Activated gamma-delta T cell treated with Interleukin-2 at 50 U/mL for 16 hours (primary cell): ENCODE data around the gene RAB27B.
"Not testable (repeated sequence)": the region's sequence is repeated elsewhere in the genome, so short reads cannot be mapped to it uniquely, and the experiment has no call there.

Experiments used
- DNase-seq: peaks from one replicate; pipeline ENCODE4 v3.0.0-alpha.2; 2020

RAB27B gene, protein sequence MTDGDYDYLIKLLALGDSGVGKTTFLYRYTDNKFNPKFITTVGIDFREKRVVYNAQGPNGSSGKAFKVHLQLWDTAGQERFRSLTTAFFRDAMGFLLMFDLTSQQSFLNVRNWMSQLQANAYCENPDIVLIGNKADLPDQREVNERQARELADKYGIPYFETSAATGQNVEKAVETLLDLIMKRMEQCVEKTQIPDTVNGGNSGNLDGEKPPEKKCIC

GRCh38 chr18:54828281-54828881, at the start of gene RAB27B:
TSS of gene RAB27B (plus strand) at chr18:54828477. CDS start at chr18:54877586, 49,109 bp downstream.
- peak; percentile 69 for DNase-seq

DNA sequence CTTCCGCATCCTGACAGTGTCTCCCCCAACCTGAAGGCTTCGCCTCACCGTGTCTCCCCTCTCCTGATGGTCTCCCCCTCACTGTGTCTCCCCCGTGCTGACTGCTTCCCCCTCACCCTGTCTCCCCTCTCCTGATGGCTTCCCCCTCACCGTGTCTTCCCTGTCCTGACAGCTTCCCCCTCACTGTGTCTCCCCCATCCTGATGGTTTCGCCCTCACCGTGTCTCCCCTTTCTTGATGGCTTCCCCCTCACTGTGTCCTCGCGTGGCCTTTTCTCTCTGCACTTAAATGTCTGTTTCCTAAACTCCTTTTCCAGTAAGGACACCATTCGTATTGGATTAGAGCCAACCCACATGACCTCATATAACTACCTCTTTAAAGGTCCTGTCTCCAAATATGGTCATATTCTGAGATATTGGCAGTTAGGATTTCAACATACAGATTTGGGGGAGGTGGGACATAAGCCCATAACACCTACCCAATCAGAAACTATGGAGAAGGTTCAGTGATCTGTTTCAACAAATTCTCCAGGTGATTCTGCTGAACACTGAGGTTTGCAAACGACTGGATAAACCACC, 47.9 kb upstream of the RAB27B start:
- DNase-seq: no peak

DNA sequence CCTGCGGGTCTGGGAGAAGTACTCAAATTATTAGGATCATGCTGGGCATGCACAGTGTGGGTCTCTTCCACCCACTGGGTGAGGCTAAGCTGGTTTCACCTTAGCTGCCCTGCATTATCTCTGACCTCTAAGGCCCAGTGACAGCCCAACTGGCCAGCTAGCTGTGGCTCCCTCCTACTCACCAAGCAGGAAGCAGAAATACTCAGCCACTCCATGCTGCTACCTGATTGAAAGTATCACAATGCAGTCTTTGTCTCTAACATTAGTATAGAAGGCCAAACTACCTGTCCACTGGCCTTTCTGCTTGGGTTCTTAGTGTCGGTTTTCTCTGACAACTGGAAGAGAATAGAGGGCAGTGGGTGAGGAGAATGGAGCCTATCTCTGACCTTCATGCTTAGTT, 47.3 kb upstream of the RAB27B start:
- no peak for DNase-seq

GRCh38 chr18:54783139-54783538, 45.1 kb upstream of the RAB27B start:
- no peak for DNase-seq

GRCh38 chr18:54786206-54786605, 42.1 kb upstream of the RAB27B start:
- DNase-seq: no peak

DNA sequence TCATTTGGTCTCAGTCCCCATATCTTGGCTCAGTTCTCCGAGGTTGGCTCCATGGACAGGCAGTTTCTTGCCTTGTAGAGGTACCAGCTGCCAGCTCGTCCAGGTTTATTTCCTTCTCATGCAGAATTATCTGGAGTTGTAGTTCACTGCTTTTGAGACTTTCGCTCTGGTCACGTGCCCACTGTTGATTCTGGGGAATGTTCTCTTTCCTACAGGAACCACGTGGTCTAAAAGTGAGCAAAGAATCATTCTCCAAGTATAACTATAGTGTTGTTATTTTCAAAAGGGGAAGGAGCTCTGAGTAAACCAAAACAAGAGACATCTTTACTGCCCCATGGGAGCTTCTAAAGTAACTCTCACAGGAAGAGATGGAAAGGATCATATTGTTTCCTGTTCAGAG, 41.2 kb upstream of the RAB27B start:
- DNase-seq: no peak

- no peak for DNase-seq
Measured at GRCh38 chr18:54787616-54788015, 40.7 kb upstream of the RAB27B start.

DNA sequence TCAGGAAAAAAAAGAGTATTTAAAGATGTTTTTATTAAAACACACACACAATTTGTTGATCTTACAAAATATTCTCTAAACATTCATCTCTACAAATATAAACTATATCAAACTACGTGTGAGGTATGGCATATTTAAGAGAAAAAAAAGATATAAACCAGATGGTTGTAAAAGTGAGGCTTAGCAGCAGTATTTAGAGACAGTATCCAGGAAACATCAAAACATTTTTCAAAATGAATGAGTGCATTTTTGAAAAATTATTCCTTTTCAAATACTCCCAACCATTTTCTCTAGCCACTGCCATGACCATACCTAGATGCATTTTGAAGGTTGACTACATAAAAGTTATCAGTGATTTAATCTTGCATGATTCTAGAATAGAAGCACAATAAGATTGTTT, 38.2 kb upstream of the RAB27B start:
- no peak for DNase-seq

DNA sequence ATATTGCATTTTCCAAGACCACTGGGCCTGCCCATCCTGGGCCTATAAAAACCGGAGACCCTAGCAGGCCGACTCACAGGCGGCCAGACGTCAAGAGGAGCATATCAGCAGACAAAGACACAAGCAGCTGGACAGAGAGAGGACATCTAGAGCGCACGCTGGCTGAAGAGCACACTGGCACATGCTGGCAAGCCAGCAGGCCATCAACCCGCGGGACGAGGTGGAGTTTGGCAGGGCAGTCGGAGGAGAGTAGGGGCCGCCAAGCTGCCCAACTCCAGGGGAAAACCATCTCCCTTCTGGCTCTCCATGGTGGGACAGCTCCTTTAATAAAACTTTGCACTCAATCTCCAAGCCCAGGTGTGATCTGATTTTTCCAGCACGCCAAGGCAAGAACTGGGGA, 36.6 kb upstream of the RAB27B start:
- no peak for DNase-seq

- DNase-seq: no peak
Measured at GRCh38 chr18:54792079-54792478, 36.2 kb upstream of the RAB27B start.

GRCh38 chr18:54794823-54795222, 33.5 kb upstream of the RAB27B start:
- DNase-seq: no peak

DNA sequence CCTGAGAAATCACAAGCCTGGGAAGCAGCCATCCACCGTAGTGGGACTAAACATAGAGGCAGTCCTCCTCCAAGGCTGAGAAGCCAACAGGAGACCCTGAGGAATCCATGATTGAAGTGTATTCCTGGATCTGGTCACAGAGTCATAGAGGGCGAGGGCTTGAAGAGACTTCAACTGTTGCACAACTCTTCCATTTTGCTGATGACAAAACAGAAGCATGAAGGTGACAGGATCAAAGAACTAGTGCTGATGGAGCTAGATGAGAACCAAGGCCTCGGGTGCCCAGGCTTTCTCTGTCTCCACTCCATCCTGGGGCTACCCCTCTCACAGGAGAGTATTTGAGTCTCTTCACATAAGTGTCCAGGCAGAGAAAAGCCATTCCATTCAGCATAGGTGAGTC, 30.1 kb upstream of the RAB27B start:
- no peak for DNase-seq

- DNase-seq: no peak
Measured at GRCh38 chr18:54801374-54801773, 26.9 kb upstream of the RAB27B start.

- no peak for DNase-seq
Measured at GRCh38 chr18:54802178-54802577, 26.1 kb upstream of the RAB27B start.

- DNase-seq: no peak
Measured at GRCh38 chr18:54802686-54803395, 25.4 kb upstream of the RAB27B start.

DNA sequence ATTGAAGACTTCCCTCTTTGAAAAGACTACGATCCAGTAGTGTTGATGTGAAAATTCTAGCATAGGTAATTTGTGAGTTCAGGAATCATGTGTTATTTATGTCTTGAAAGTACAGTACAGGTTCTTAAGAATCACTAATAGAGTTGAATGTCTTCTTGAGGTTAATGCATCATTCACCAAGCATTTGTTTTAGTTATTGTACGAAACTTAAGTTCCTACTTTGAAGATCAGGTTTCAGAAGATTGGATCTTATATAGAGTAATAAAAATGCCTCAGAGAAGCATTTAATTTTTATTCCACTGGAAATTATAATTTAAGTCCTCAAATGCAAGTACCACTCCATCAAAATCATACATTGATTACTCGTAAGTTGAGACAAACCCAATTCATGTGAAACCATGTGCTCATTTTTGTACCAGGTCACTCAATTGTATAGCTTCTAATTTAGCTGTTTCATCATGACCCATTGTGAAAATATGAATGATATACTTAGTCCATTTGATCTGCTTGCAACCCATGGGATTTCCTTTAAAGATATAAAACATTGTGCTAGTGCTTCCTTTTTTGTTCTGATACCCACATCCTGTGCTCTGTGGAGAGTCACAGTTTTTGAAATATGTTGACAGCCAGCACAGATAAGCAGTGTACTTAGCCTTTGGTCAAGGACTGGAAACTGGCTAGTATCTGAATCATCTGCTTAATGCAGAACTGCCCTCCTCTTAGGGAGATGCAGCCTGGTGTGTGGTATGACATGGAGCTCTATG, 22.5 kb upstream of the RAB27B start:
- DNase-seq: no peak

GRCh38 chr18:54806526-54806925, 21.8 kb upstream of the RAB27B start:
- DNase-seq: no peak

DNA sequence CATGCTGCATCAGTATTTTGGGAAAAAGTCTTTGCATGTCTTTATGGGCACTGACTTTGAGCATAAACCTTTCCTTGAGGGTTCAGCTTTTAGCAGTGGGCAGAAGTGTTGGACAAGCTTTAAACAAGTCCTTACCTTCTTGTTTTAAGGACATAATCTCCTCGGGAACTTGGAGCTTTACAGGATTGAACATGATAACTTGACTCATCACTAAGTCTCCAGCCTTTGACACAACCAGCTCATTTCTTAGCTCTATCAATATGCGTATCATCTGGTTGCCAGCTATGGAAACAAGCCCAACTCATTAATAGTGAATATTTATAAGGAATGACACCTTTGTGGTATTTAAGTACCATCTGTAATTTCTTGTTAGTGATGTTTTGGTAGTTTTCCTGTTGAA, 21.0 kb upstream of the RAB27B start:
- no peak for DNase-seq

DNA sequence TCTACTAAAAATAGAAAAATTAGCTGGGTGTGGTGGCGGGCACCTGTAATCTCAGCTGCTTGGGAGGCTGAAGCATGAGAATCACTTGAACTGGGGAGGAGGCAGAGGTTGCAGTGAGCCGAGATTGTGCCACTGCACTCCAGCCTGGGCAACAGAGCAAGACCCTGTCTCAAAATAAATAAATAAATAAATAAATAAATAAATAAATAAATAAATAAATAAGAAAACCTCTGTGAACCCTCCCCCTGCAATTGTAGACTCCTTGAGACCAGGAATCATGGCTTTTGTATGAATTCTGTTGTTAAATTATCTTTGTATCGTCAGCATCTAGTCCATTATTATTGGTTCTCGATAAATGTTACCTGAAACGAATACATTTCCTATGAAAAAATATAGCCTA, 17.6 kb upstream of the RAB27B start:
- not testable (repeated sequence) for DNase-seq

DNA sequence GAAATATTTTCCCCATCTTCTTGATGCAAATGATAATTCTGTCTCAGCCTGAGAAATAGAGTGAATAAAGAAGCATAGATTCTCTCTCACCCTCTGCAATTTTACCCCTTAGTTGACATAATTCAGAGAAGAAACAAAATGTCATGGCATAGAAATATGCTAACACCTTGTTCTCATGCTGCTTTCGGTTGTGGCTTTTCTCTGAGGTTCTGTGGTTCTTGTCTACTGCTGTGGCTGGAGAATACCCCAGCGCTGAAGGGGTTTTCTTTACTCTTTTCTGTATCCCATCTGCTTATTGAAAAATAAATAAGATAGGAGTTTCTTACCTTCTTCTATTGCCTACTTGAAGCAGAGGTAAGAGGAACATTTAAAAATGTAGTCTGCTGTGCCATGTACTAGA, 15.4 kb upstream of the RAB27B start:
- DNase-seq: peak; percentile 11

GRCh38 chr18:54813305-54813704, 15.0 kb upstream of the RAB27B start:
- DNase-seq: no peak

DNA sequence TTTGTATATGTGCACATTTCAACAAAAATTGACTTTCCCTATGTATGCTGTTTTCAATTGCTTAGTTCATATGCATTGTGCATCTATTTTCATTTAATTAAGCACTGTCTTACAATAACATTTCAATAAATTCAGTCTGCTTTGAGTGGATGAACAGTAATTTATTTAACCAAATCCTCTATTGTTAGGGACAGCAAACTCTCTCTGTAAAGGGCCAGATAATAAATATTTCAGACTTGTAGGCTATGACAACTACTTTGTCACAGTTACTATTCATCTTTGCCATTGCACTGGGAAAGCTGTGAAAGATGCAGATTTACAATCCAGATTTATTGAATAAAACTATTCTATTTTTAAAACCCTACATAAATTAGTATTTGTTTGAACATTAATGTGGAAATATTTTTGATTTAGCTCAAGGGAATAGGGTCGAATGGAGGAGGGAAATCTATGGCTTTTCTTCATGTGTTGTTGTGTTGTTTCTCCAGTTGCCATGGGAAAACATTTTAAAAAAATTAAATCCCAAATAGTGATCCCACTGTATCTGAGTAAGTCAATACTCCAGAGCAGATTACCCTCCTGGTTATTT, 14.2 kb upstream of the RAB27B start:
- DNase-seq: no peak

DNA sequence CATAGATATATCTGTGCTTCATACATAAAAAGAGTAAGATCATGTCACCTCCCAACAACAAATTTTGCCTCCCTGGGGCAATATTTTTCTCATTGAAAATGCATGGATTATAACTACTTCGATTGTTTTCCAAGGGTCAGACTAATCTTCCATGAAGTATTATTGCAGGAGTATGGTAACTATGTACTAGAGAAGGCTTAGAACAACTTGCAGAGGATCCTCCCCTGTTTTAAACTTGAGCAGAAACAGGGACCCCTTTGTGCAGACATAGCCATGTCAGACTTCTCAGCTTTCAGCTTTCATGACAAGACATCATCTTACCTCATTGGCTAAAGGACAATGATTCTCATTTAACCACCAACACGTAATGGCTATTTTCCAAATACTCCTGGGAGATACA, 13.2 kb upstream of the RAB27B start:
- DNase-seq: no peak
